Measurements from ENCODE around the gene RRP12. TPM values are rescaled to one million over a fixed set of nuclear protein-coding genes. Genes with fewer than 3 reads are reported as not detected.

The RRP12 gene
- total and polyA plus RNA-seq, 4 donors: 12.7 to 44.2 (median 21.8) TPM

- Histone ChIP-seq H3K4me3 (no peak overlapping the region), H3K27ac (ENCODE audit: low read depth in 1 of 2, low read length in 1 of 2) (peak overlapping the region in 1 of 2 donors; percentile 55), H3K4me1 (ENCODE audit: control insufficient read depth in 5 of 5, insufficient read depth in 5 of 5, low read length in 5 of 5) (peaks cover 0 to 24% (median 3%) of the 10 kb centered on the region in 5 donors), H3K27me3 (ENCODE audit: control insufficient read depth in 3 of 3, insufficient read depth in 3 of 3, low read length in 2 of 3) (peaks cover 0 to 24% (median 6%) of the 10 kb centered on the region in 3 donors), H3K36me3 (ENCODE audit: control insufficient read depth in 4 of 4, insufficient read depth in 4 of 4, low read length in 4 of 4) (no peaks in the 10 kb centered on the region), H3K9me3 (ENCODE audit: control insufficient read depth in 4 of 4, insufficient read depth in 3 of 4, low read length in 3 of 4) (no peaks in the 10 kb centered on the region), H3K9ac (ENCODE audit: insufficient read depth in 1 of 2, low read length in 2 of 2) (peak overlapping the region in 1 of 2 donors; percentile 63)
- 8 to 14% methylated on average over 38 of the region's 38 CpGs for WGBS, 2 donors
- DNase-seq (peak; percentile 67 to 77 (median 69)), ATAC-seq (ENCODE audit: insufficient read depth, low FRiP score) (no peak)
- no peak for TF ChIP-seq CTCF (IDR thresholded peaks at IDR 0.05; ENCODE audit: control extremely low read depth, extremely low read depth)
Measured at GRCh38 chr10:97321032-97321803, 79.9 kb downstream of the RRP12 start.

DNA sequence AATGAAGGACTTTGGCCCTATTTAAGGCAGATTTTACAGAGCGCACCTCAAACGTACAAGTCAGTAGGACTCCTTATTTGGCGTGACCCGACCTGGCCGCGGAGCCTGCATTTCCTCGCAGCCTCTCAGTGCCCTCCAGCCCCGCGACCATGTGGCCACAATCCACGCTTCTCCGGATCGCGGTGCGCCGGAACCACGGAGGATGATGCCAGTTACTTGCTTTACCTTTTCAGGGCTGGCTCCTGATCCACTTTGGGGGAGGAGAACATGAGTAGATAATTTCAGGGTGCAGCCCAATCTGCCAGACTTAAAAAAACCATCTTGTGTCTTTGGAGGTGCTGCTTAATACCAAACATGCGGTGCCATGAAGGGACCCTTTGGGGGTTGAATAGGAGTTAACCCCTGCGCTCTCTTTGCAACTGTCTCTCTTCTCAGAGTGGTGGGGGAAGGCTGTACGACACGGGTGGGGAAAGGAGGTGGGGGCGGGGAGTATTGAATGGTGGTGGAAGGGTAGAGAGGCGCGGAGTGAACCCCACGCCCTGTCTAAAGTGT is 80.6 kb downstream of the RRP12 start:
- peak overlapping the region in 1 of 2 donors; percentile 99 for H3K27ac ChIP-seq (ENCODE audit: low read depth in 1 of 2, low read length in 1 of 2)
- TF ChIP-seq CTCF (IDR thresholded peaks at IDR 0.05; ENCODE audit: control extremely low read depth, extremely low read depth): no peak
- ATAC-seq (ENCODE audit: insufficient read depth, low FRiP score) (no peak), DNase-seq (peak in 1 of 3 donors; percentile 48)
- H3K9me3 ChIP-seq (ENCODE audit: control insufficient read depth in 4 of 4, insufficient read depth in 3 of 4, low read length in 3 of 4): no peaks in the 10 kb centered on the region
- peak overlapping the region; percentile 4 for H3K4me3 ChIP-seq
- H3K9ac ChIP-seq (ENCODE audit: insufficient read depth in 1 of 2, low read length in 2 of 2): no peak overlapping the region
- H3K36me3 ChIP-seq (ENCODE audit: control insufficient read depth in 4 of 4, insufficient read depth in 4 of 4, low read length in 4 of 4): no peaks in the 10 kb centered on the region
- H3K4me1 ChIP-seq (ENCODE audit: control insufficient read depth in 5 of 5, insufficient read depth in 5 of 5, low read length in 5 of 5): peaks cover 0 to 24% (median 3%) of the 10 kb centered on the region in 5 donors
- H3K27me3 ChIP-seq (ENCODE audit: control insufficient read depth in 3 of 3, insufficient read depth in 3 of 3, low read length in 2 of 3): peaks cover 0 to 24% (median 6%) of the 10 kb centered on the region in 3 donors
- WGBS, 2 donors: 4 to 5% methylated on average over 24 of the region's 24 CpGs

- Histone ChIP-seq H3K36me3 (ENCODE audit: control insufficient read depth in 4 of 4, insufficient read depth in 4 of 4, low read length in 4 of 4) (no peaks in the 10 kb centered on the region), H3K4me1 (ENCODE audit: control insufficient read depth in 5 of 5, insufficient read depth in 5 of 5, low read length in 5 of 5) (peaks cover 0 to 24% (median 3%) of the 10 kb centered on the region in 5 donors), H3K9me3 (ENCODE audit: control insufficient read depth in 4 of 4, insufficient read depth in 3 of 4, low read length in 3 of 4) (no peaks in the 10 kb centered on the region), H3K9ac (ENCODE audit: insufficient read depth in 1 of 2, low read length in 2 of 2) (no peak overlapping the region), H3K4me3 (peak overlapping the region; percentile 93), H3K27ac (ENCODE audit: low read depth in 1 of 2, low read length in 1 of 2) (peak overlapping the region; percentile 99), H3K27me3 (ENCODE audit: control insufficient read depth in 3 of 3, insufficient read depth in 3 of 3, low read length in 2 of 3) (peaks cover 0 to 24% (median 6%) of the 10 kb centered on the region in 3 donors)
- ATAC-seq (ENCODE audit: insufficient read depth, low FRiP score) (peak; percentile 15), DNase-seq (peak; percentile 41 to 54 (median 53))
- whole genome bisulfite sequencing, 2 donors: 0% methylated on average over 65 to 83 of the region's 83 CpGs
- TF ChIP-seq CTCF (IDR thresholded peaks at IDR 0.05; ENCODE audit: control extremely low read depth, extremely low read depth): no peak
Measured at GRCh38 chr10:97319671-97320479, 81.3 kb downstream of the RRP12 start.

All from lung (tissue), 12 donors.